ENCODE results near the gene PCDH15. TPM values are rescaled to one million over a fixed set of nuclear protein-coding genes. Genes with fewer than 3 reads are reported as not detected.

The PCDH15 gene
- total and polyA plus RNA-seq, 2 of the 8 experiments (the other 6 are each of a cell fraction or from before 2014, with no cell fraction given), result 0.11 TPM; not detected in 1

- Histone ChIP-seq H3K4me3 (ENCODE audit: extremely low read depth in 1 of 4, insufficient read depth in 2 of 4, low read depth in 3 of 4, low read length in 4 of 4) (no peak overlapping the region), H4K91ac (replicated peaks; ENCODE audit: insufficient read length, low read length) (no peak overlapping the region), H3K14ac (ENCODE audit: insufficient read length) (no peak overlapping the region), H3K36me3 (ENCODE audit: control insufficient read depth in 2 of 4, insufficient read depth in 4 of 4, low read length in 3 of 4) (no peaks in the 10 kb centered on the region), H2BK12ac (ENCODE audit: low read depth, low read length) (no peak overlapping the region), H2BK15ac (ENCODE audit: low read length) (no peak overlapping the region), H2AFZ (ENCODE audit: low read length) (no peak overlapping the region), H3K27me3 (replicated peaks in 1 of 4; ENCODE audit: control insufficient read depth in 3 of 4, extremely low read depth in 1 of 4, insufficient read depth in 3 of 4, low read length in 3 of 4) (no peaks in the 10 kb centered on the region), H3K79me1 (ENCODE audit: low read depth, low read length) (no peaks in the 10 kb centered on the region), H3K56ac (replicated peaks; ENCODE audit: insufficient read length, low read depth, low read length) (no peak overlapping the region), H4K5ac (ENCODE audit: insufficient read length, low read depth, low read length) (no peak overlapping the region), H2BK120ac (replicated peaks; ENCODE audit: low read depth, low read length) (no peak overlapping the region), H3K79me2 (ENCODE audit: control insufficient read depth in 1 of 2, insufficient read depth in 2 of 2, low read length in 2 of 2) (no peaks in the 10 kb centered on the region), H3K4me1 (replicated peaks in 1 of 4; ENCODE audit: control insufficient read depth in 3 of 4, insufficient read depth in 4 of 4, low read length in 3 of 4) (no peaks in the 10 kb centered on the region), H2BK20ac (ENCODE audit: low read length) (no peak overlapping the region), H3K18ac (ENCODE audit: extremely low read depth, low read length) (no peak overlapping the region), H3K4me2 (ENCODE audit: insufficient read depth in 1 of 2, low read depth in 2 of 2, low read length in 2 of 2) (no peak overlapping the region), H3K27ac (ENCODE audit: low read depth, low read length) (no peak overlapping the region), H4K20me1 (replicated peaks in 1 of 2; ENCODE audit: control insufficient read depth in 1 of 2, insufficient read depth in 2 of 2, low read length in 2 of 2) (no peaks in the 10 kb centered on the region), H4K8ac (ENCODE audit: extremely low read depth, insufficient read depth, low read length) (no peak overlapping the region), H3K9me3 (ENCODE audit: insufficient read depth in 2 of 2, low read depth in 1 of 2, low read length in 1 of 2) (no peaks in the 10 kb centered on the region), H3K23ac (ENCODE audit: insufficient read length) (no peak overlapping the region), H3K9ac (replicated peaks in 1 of 4; ENCODE audit: extremely low read depth in 1 of 4, low read depth in 3 of 4, low read length in 3 of 4) (no peak overlapping the region), H2BK5ac (ENCODE audit: low read depth, low read length) (no peak overlapping the region), H2AK5ac (ENCODE audit: low read depth, low read length) (no peak overlapping the region), H3K23me2 (ENCODE audit: low read depth, low read length) (no peaks in the 10 kb centered on the region), H3K4ac (replicated peaks; ENCODE audit: insufficient read length, low read depth, low read length) (no peak overlapping the region)
- ChIA-PET CTCF (ENCODE audit: partially characterized antibody) (interaction anchor here (0.6 to 1.6 kb wide), 12 partner anchors 9 to 1291 kb away, joined by 3 to 7 read pairs (median 3); no protein-coding TSS in a partner anchor), POLR2A (ENCODE audit: partially characterized antibody) (no interaction called here)
- WGBS, 2 experiments (ENCODE audit: extremely low coverage in 1 of 2, insufficient coverage in 1 of 2, insufficient read length in 1 of 2, insufficient replicate concordance in 2 of 2, low coverage in 1 of 2, low lambda C conversion rate in 2 of 2, missing lambda C conversion rate in 1 of 2), result 89% methylated on average over 4 of the region's 4 CpGs; no CpG with 5 or more reads in 1 of the 2 experiments
- no peak for DNase-seq (ENCODE audit: low read depth in 1 of 2, low spot score in 2 of 2)
- no peak for FAIRE-seq
- TF ChIP-seq POLR2AphosphoS5 (IDR thresholded peaks at IDR 0.05; ENCODE audit: low read depth, low read length) (no peak), CTCF (IDR thresholded peaks at IDR 0.05; ENCODE audit: control extremely low read depth in 1 of 3, insufficient read depth in 1 of 3, low read depth in 1 of 3, low read length in 3 of 3) (no peak), CEBPB (IDR thresholded peaks at IDR 0.05; ENCODE audit: low read depth, low read length) (no peak), SIRT6 (IDR thresholded peaks at IDR 0.05; ENCODE audit: low read length) (no peak), BACH1 (IDR thresholded peaks at IDR 0.05; ENCODE audit: low read length) (no peak), USF2 (IDR thresholded peaks at IDR 0.05; ENCODE audit: low read length) (no peak), ZNF274 (IDR thresholded peaks at IDR 0.05; ENCODE audit: borderline replicate concordance, extremely low read depth, low read length) (no peak), E2F6 (IDR thresholded peaks at IDR 0.05) (no peak), SIN3A (conservative IDR thresholded peaks at IDR 0.05 in 1 of 2, IDR thresholded peaks at IDR 0.05 in 1 of 2; ENCODE audit: low read depth in 1 of 2, low read length in 2 of 2) (no peak), TAF7 (optimal IDR thresholded peaks at IDR 0.05; ENCODE audit: borderline replicate concordance, low read depth, low read length) (no peak)
These were observed 960.4 kb downstream of the PCDH15 start for GRCh38 chr10:53840653-53841052.
